ENCODE data around the gene DYNC1LI2.

The DYNC1LI2 gene

DNA sequence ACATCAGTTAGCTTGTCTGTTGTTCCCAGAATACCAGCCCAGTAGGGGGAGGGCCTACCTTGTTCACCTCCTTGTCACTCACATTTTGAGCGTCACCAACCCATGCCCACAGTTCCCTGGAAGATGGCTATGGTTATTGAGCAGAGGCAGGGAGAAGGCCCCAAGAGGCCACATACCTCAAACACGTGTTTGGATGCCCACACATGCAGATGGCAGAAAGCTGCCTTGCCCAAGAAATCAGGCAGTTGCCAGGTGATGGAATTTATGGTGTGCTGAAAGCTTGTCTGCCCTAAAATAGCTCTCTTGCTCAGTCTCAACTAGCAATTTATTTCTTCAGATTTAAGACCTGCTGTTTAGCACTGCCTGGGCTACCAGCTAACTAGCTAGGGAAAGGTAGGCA lies 38.3 kb downstream of the DYNC1LI2 start:
- 0 out of 2 replicates have a peak, but pooled peaks cover 4% of the 10 kb centered on the region for H3F3A ChIP-seq (ENCODE audit: control insufficient read depth, insufficient read depth)
- no peaks in the 10 kb centered on the region for H3K79me2 ChIP-seq (ENCODE audit: control insufficient read depth, low read length)
- peaks cover 4% of the 10 kb centered on the region; the same call in 1 of the 2 replicates for H3K27me3 ChIP-seq (ENCODE audit: control insufficient read depth, low read length)
- no peaks in the 10 kb centered on the region for H3K9me2 ChIP-seq (replicated peaks; ENCODE audit: control insufficient read depth, low read length)
- H3K4me2 ChIP-seq (ENCODE audit: low read length): no peak overlapping the region
- H3K9me3 ChIP-seq (ENCODE audit: control insufficient read depth, insufficient read depth, low read length): no peaks in the 10 kb centered on the region
- H3K36me3 ChIP-seq (ENCODE audit: control insufficient read depth, low read length): no peaks in the 10 kb centered on the region
- H3K27ac ChIP-seq (ENCODE audit: low read depth, low read length): no peak overlapping the region
- no peak overlapping the region for H3K4me3 ChIP-seq (ENCODE audit: low read length)
- no peaks in the 10 kb centered on the region for H4K20me1 ChIP-seq (ENCODE audit: control insufficient read depth, insufficient read depth, low read depth, low read length)
- H3K4me1 ChIP-seq (ENCODE audit: control insufficient read depth, low read length): no peaks in the 10 kb centered on the region
- no peak for TF ChIP-seq EZH2phosphoT487 (IDR thresholded peaks at IDR 0.05; ENCODE audit: borderline replicate concordance, low read length)
- TF ChIP-seq, protein P1, sequence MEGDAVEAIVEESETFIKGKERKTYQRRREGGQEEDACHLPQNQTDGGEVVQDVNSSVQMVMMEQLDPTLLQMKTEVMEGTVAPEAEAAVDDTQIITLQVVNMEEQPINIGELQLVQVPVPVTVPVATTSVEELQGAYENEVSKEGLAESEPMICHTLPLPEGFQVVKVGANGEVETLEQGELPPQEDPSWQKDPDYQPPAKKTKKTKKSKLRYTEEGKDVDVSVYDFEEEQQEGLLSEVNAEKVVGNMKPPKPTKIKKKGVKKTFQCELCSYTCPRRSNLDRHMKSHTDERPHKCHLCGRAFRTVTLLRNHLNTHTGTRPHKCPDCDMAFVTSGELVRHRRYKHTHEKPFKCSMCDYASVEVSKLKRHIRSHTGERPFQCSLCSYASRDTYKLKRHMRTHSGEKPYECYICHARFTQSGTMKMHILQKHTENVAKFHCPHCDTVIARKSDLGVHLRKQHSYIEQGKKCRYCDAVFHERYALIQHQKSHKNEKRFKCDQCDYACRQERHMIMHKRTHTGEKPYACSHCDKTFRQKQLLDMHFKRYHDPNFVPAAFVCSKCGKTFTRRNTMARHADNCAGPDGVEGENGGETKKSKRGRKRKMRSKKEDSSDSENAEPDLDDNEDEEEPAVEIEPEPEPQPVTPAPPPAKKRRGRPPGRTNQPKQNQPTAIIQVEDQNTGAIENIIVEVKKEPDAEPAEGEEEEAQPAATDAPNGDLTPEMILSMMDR (IDR thresholded peaks at IDR 0.05; ENCODE audit: low read depth, low read length, poor library complexity, severe bottlenecking): no peak

DNA sequence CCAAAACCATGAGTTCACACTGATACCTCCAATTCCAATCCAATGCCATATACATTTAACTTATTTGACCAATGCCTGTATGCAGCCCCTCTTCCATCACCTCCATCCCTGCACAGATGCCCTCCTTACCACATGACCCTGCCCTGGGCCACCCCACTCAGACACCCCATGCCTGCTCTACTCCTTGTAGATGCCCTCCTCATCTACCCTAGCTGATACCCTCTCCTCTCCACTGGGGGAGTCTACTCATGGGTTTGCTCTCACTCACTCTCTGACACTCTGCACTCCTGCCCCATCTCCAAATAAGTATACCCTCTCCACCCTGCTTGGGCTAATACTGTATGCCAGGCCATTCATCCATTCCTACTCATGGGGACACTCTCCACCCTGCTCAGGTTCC lies 38.9 kb downstream of the DYNC1LI2 start:
- no peaks in the 10 kb centered on the region for H3K79me2 ChIP-seq (ENCODE audit: control insufficient read depth, low read length)
- H4K20me1 ChIP-seq (ENCODE audit: control insufficient read depth, insufficient read depth, low read depth, low read length): no peaks in the 10 kb centered on the region
- H3K4me3 ChIP-seq (ENCODE audit: low read length): no peak overlapping the region
- no peaks in the 10 kb centered on the region for H3K9me2 ChIP-seq (replicated peaks; ENCODE audit: control insufficient read depth, low read length)
- no peaks in the 10 kb centered on the region for H3K4me1 ChIP-seq (ENCODE audit: control insufficient read depth, low read length)
- peaks cover 4% of the 10 kb centered on the region; the same call in 1 of the 2 replicates for H3K27me3 ChIP-seq (ENCODE audit: control insufficient read depth, low read length)
- H3F3A ChIP-seq (ENCODE audit: control insufficient read depth, insufficient read depth): 0 out of 2 replicates have a peak, but pooled peaks cover 4% of the 10 kb centered on the region
- H3K27ac ChIP-seq (ENCODE audit: low read depth, low read length): no peak overlapping the region
- TF ChIP-seq, protein P1 (IDR thresholded peaks at IDR 0.05; ENCODE audit: low read depth, low read length, poor library complexity, severe bottlenecking): no peak
- no peak for TF ChIP-seq EZH2phosphoT487 (IDR thresholded peaks at IDR 0.05; ENCODE audit: borderline replicate concordance, low read length)
- no peaks in the 10 kb centered on the region for H3K36me3 ChIP-seq (ENCODE audit: control insufficient read depth, low read length)
- H3K4me2 ChIP-seq (ENCODE audit: low read length): no peak overlapping the region
- H3K9me3 ChIP-seq (ENCODE audit: control insufficient read depth, insufficient read depth, low read length): no peaks in the 10 kb centered on the region

DNA sequence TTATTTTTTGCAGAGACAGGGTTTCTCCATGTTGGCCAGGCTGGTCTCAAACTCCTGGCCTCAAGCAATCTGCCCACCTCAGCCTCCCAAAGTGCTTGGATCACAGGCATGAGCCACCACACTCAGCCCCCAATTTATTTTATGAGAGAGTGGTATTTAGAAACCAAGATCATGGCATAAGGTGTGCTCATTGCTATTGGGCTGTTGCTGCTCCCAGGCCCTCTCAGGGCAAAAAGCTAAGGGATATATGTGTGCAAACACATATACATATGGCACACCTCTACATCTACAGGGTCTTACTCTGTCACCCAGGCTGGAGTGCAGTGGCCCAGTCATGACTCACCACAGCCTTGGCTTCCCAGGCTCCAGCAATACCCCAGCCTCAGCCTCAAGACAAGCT lies 39.8 kb downstream of the DYNC1LI2 start:
- H3K4me2 ChIP-seq (ENCODE audit: low read length): no peak overlapping the region

More for the DNA sequence above, 39.8 kb downstream of the DYNC1LI2 start:
- H3K9me2 ChIP-seq (replicated peaks; ENCODE audit: control insufficient read depth, low read length): no peaks in the 10 kb centered on the region
- no peak overlapping the region for H3K4me3 ChIP-seq (ENCODE audit: low read length)
- no peaks in the 10 kb centered on the region for H3K4me1 ChIP-seq (ENCODE audit: control insufficient read depth, low read length)
- H3F3A ChIP-seq (ENCODE audit: control insufficient read depth, insufficient read depth): 0 out of 2 replicates have a peak, but pooled peaks cover 4% of the 10 kb centered on the region
- TF ChIP-seq, protein P1 (IDR thresholded peaks at IDR 0.05; ENCODE audit: low read depth, low read length, poor library complexity, severe bottlenecking): no peak
- no peak for TF ChIP-seq EZH2phosphoT487 (IDR thresholded peaks at IDR 0.05; ENCODE audit: borderline replicate concordance, low read length)
- H3K36me3 ChIP-seq (ENCODE audit: control insufficient read depth, low read length): no peaks in the 10 kb centered on the region
- H3K27ac ChIP-seq (ENCODE audit: low read depth, low read length): no peak overlapping the region
- no peaks in the 10 kb centered on the region for H3K79me2 ChIP-seq (ENCODE audit: control insufficient read depth, low read length)
- peaks cover 4% of the 10 kb centered on the region; the same call in 1 of the 2 replicates for H3K27me3 ChIP-seq (ENCODE audit: control insufficient read depth, low read length)
- H3K9me3 ChIP-seq (ENCODE audit: control insufficient read depth, insufficient read depth, low read length): no peaks in the 10 kb centered on the region
- no peaks in the 10 kb centered on the region for H4K20me1 ChIP-seq (ENCODE audit: control insufficient read depth, insufficient read depth, low read depth, low read length)
